Calu3 (cell line): ENCODE results near the gene CNTN1. TPM values are rescaled to one million over a fixed set of nuclear protein-coding genes. Genes with fewer than 3 reads are reported as not detected.

Experiments used
- BruUV-seq: library from RNA; stranded (reverse); fragments of 400-500 nt; replicated peaks from 2 replicates; lab custom pipeline; 2021; lab: Mats Ljungman, UMichigan
- CTCF ChIA-PET: fragments of 300-600 bp; sonication (Branson Sonifier 250); formaldehyde crosslinking; loops from one replicate; lab custom pipeline; 2022; ENCODE audit warnings: antibody characterized with exemption; lab: Charles Lee
- DNase-seq: peaks from one replicate; pipeline ENCODE4 v3.0.0; 2022
- H3K27ac Mint-ChIP-seq: one replicate; pipeline ENCODE4 v1.8.0; 2022; ENCODE audit warnings: mixed read lengths; ENCODE audit not compliant: unreplicated experiment
- H3K27me3 Mint-ChIP-seq: one replicate; pipeline ENCODE4 v1.8.0; 2022; ENCODE audit warnings: mixed read lengths; ENCODE audit not compliant: unreplicated experiment
- H3K36me3 Mint-ChIP-seq: one replicate; pipeline ENCODE4 v1.8.0; 2022; ENCODE audit warnings: mild to moderate bottlenecking, moderate library complexity, mixed read lengths; ENCODE audit not compliant: insufficient read depth, unreplicated experiment
- H3K4me1 Mint-ChIP-seq: one replicate; pipeline ENCODE4 v1.8.0; 2022; ENCODE audit warnings: mild to moderate bottlenecking, low read depth, mixed read lengths; ENCODE audit not compliant: unreplicated experiment
- H3K4me3 Mint-ChIP-seq: one replicate; pipeline ENCODE4 v1.8.0; 2022; ENCODE audit warnings: mild to moderate bottlenecking, low read depth, moderate library complexity, mixed read lengths; ENCODE audit not compliant: unreplicated experiment
- H3K9me3 Mint-ChIP-seq: one replicate; pipeline ENCODE4 v1.8.0; 2022; ENCODE audit warnings: low read depth, mixed read lengths; ENCODE audit not compliant: unreplicated experiment
- intact Hi-C: fragments of 100-400 bp; cut with micrococcal nuclease; formaldehyde crosslinking; loops from one replicate; pipeline ENCODE4 v1.10.0; 2022; ENCODE audit not compliant: unreplicated experiment
- total RNA-seq: library from RNA; stranded (reverse); gene quantifications from 2 replicates; pipeline ENCODE4 v1.2.3, GENCODE V29; 2022
- TF ChIP-seq, protein P1 (sequence below): fragments of 200-600 bp; IDR thresholded peaks from one replicate; pipeline ENCODE4 v1.8.0; 2022; ENCODE audit warnings: antibody characterized with exemption; ENCODE audit not compliant: unreplicated experiment

The CNTN1 gene
- total RNA-seq, 1 experiment from 2014 or later, result not detected

DNA sequence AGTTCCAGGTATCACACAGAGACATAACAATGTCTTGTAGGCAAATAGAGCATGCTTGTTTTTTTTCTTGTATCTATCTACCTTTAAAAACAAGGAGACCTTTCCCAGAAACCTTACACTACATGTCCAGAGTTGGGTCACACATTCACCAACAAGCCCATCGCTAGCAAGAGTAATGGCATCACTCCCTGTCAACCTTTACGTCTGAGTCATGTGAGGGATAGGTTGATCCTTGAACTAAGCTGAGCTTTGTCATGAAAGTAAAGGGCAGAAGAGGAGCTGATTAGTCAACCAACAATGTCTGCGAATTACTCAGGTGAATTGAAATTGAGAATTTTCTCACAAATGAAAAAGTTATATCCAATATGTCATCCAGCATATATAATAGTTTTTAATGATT, 219.4 kb downstream of the CNTN1 start:
- Mint-ChIP-seq H3K27ac (peak overlapping the region; percentile 60), H3K9me3 (no peaks in the 10 kb centered on the region), H3K36me3 (no peaks in the 10 kb centered on the region), H3K27me3 (no peaks in the 10 kb centered on the region), H3K4me3 (no peak overlapping the region), H3K4me1 (peaks cover 8% of the 10 kb centered on the region)
- CTCF ChIA-PET, result no interaction called here
- DNase-seq, result no peak
- intact Hi-C loops, result loop anchor here (10.0 kb wide), 1 partner anchor 467 kb away; no protein-coding TSS in a partner anchor
- BruUV-seq, result no TSS peak
- TF ChIP-seq, protein P1, sequence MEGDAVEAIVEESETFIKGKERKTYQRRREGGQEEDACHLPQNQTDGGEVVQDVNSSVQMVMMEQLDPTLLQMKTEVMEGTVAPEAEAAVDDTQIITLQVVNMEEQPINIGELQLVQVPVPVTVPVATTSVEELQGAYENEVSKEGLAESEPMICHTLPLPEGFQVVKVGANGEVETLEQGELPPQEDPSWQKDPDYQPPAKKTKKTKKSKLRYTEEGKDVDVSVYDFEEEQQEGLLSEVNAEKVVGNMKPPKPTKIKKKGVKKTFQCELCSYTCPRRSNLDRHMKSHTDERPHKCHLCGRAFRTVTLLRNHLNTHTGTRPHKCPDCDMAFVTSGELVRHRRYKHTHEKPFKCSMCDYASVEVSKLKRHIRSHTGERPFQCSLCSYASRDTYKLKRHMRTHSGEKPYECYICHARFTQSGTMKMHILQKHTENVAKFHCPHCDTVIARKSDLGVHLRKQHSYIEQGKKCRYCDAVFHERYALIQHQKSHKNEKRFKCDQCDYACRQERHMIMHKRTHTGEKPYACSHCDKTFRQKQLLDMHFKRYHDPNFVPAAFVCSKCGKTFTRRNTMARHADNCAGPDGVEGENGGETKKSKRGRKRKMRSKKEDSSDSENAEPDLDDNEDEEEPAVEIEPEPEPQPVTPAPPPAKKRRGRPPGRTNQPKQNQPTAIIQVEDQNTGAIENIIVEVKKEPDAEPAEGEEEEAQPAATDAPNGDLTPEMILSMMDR, result no peak

DNA sequence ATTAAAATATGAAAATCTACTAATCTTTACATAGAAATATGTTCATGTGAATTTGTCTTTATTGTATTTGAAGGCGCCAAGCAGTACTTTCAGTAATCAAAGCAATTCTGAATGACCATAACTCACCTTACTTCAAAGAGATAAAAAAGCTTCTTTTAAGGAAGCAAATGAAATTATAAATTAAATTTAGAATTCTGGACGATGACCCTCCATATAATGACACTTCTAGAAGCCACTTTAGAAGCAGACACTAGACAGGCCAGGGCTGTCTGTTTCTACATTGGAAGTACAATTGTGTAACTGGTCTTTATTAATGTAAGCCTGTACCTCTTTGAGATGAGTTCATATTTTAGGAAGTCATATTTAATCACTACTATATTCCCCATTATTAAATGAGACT, 222.9 kb downstream of the CNTN1 start:
- Mint-ChIP-seq H3K9me3 (no peaks in the 10 kb centered on the region), H3K27ac (no peak overlapping the region), H3K4me3 (no peak overlapping the region), H3K4me1 (peaks cover 8% of the 10 kb centered on the region), H3K27me3 (no peaks in the 10 kb centered on the region), H3K36me3 (no peaks in the 10 kb centered on the region)
- intact Hi-C loops, result loop anchor here (10.0 kb wide), 1 partner anchor 470 kb away; no protein-coding TSS in a partner anchor
- BruUV-seq, result no TSS peak
- TF ChIP-seq, protein P1, result no peak
- no peak for DNase-seq
- CTCF ChIA-PET, result no interaction called here

DNA sequence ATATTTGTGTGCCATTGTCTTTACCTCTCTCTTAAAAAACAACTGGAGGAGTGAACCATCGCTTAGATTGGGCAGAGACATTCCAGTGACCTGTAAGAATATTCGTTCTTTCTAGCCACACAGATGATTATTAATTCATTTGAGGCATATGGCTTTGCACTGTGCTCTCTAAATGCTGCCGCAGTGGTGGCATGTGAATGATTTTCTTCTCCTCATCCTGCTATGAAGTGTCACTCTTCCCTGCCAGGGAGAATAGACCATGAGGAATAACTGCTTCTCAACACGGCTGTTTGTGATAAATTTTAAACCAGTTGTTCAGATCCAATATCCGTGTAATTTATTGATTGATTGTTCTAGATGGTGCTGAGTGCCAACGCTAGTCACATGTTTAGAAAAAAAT, 225.3 kb downstream of the CNTN1 start:
- no peaks in the 10 kb centered on the region for H3K27me3 Mint-ChIP-seq
- H3K27ac Mint-ChIP-seq, result no peak overlapping the region
- intact Hi-C loops, result loop anchor here (10.0 kb wide), 1 partner anchor 473 kb away; no protein-coding TSS in a partner anchor
- H3K36me3 Mint-ChIP-seq, result no peaks in the 10 kb centered on the region
- H3K9me3 Mint-ChIP-seq, result no peaks in the 10 kb centered on the region
- no peak overlapping the region for H3K4me3 Mint-ChIP-seq
- BruUV-seq, result no TSS peak
- TF ChIP-seq, protein P1, result no peak
- CTCF ChIA-PET, result no interaction called here
- DNase-seq, result no peak
- peaks cover 8% of the 10 kb centered on the region for H3K4me1 Mint-ChIP-seq

DNA sequence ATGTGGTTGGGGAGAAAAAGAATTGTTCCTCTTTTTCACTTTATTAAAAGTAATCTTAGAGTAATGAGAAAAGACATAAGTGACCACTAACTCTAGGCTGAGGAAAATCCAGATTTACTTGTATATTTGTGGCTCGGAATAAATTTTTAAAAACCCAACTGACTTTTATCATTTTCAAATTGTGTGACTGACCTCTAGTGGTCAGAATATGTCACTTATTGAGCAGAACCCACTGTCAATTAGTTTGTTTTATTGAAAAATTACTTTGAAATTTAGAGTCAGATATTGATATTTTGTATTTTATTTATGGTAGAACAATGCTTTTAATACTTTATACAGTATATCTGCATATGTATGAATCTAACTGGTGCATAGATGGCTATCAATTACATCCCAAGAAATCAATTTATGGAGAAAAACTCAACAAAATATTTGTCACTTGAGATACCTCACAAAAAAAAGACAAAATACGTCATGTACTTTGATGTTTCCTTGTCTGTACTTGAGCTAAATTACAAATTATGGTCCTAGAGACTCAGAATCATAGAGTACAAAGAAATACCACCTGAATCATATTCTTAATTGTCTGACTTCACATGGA, 229.4 kb downstream of the CNTN1 start:
- CTCF ChIA-PET, result no interaction called here
- no peak overlapping the region for H3K27ac Mint-ChIP-seq
- intact Hi-C loops, result loop anchor here (1.0 to 5.0 kb wide), 5 partner anchors 74 to 584 kb away; no protein-coding TSS in a partner anchor
- no peaks in the 10 kb centered on the region for H3K9me3 Mint-ChIP-seq
- peaks cover 8% of the 10 kb centered on the region for H3K4me1 Mint-ChIP-seq
- no peaks in the 10 kb centered on the region for H3K36me3 Mint-ChIP-seq
- TF ChIP-seq, protein P1, result no peak
- DNase-seq, result no peak
- H3K27me3 Mint-ChIP-seq, result no peaks in the 10 kb centered on the region
- no TSS peak for BruUV-seq
- no peak overlapping the region for H3K4me3 Mint-ChIP-seq
